C4-2B (cell line): ENCODE data around the gene GP9.

Experiments used
- CTCF ChIP-seq: fragments of 450-650 bp; conservative IDR thresholded peaks from 2 replicates; pipeline ENCODE4 v1.5.1; 2017; ENCODE audit warnings: mild to moderate bottlenecking
- ZFX ChIP-seq: fragments of 450-650 bp; IDR thresholded peaks from 2 replicates; pipeline ENCODE4 v1.6.1; 2017

DNA sequence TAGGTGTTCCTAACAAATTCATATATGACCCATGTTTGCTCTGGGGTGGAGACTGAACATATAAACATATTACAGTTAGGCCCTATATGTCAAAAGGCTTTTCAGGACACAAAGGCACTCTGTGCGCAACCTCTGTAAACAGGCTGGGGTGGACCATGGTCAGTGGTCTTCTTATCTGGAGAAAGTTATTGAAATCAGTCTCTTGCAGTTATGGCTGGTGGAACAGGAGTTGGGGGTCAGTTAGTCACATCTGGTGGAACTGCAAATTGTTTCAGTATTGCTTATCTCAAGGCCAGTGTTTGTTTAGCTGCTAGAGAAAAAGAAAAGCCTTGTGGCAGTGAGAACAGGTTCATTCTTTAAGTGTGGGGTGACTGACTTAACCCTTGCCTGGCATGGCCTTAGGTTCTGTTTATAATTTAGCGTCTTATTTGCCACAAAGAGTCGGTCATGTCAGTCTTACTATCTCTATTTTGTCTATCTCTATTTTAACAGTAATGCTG lies 5.9 kb upstream of the GP9 start:
- TF ChIP-seq CTCF: no peak
- no peak for TF ChIP-seq ZFX
